Activated naive CD4-positive, alpha-beta T cell (primary cell): ENCODE results near the gene RFNG.

Source experiments
- DNase-seq, 4 experiments: peaks; one replicate each; lab custom pipeline; 2025; lab: John Stamatoyannopoulos, UW

RFNG gene

GRCh38 chr17:81999976-82000802 is 51.4 kb downstream of the RFNG start:
- DNase-seq, result no peak

GRCh38 chr17:81999587-81999975 is 52.0 kb downstream of the RFNG start:
- no peak for DNase-seq

- DNase-seq, result no peak
These were observed 52.7 kb downstream of the RFNG start for GRCh38 chr17:81998691-81999438.

- no peak for DNase-seq
These were observed 53.4 kb downstream of the RFNG start for GRCh38 chr17:81998212-81998611.
